GM13977 (cell line): ENCODE data around the gene IL36G.
A peak's percentile ranks its signal among the peaks of the same experiment; 100 is the strongest.

Source experiments
- DNase-seq: peaks from one replicate; pipeline ENCODE4 v3.0.0; 2012; ENCODE audit warnings: low spot score
- CTCF ChIP-seq: IDR thresholded peaks from 2 replicates; pipeline ENCODE4 v1.5.1; 2012; ENCODE audit warnings: mild to moderate bottlenecking, control low read depth; ENCODE audit not compliant: insufficient read depth; ENCODE audit errors: extremely low read depth, missing control alignments
- in situ Hi-C: fragments of 300-500 bp; cut with MboI; formaldehyde crosslinking; loops from one replicate; pipeline ENCODE4 v1.12.0; 2022; ENCODE audit warnings: low sequenced_read_pairs, low pct_unique_long_range_greater_than_20kb, mixed read lengths, inconsistent platforms; ENCODE audit not compliant: unreplicated experiment

The IL36G gene

GRCh38 chr2:112954364-112954763 is 23.4 kb upstream of the IL36G start:
- no peak for TF ChIP-seq CTCF
- DNase-seq, result no peak
- in situ Hi-C loops, result no loop called here

- TF ChIP-seq CTCF, result no peak
- in situ Hi-C loops, result no loop called here
- no peak for DNase-seq
Observed at GRCh38 chr2:112957511-112957910, 20.3 kb upstream of the IL36G start.

GRCh38 chr2:112958428-112959108 is 19.2 kb upstream of the IL36G start:
- TF ChIP-seq CTCF, result peak; percentile 83
- in situ Hi-C loops, result no loop called here
- DNase-seq, result peak; percentile 66

GRCh38 chr2:112959109-112959812 is 18.5 kb upstream of the IL36G start:
- no peak for TF ChIP-seq CTCF
- DNase-seq, result no peak
- in situ Hi-C loops, result no loop called here

- no peak for TF ChIP-seq CTCF
- in situ Hi-C loops, result no loop called here
- no peak for DNase-seq
Observed at GRCh38 chr2:112960230-112960825, 17.5 kb upstream of the IL36G start.

GRCh38 chr2:112962308-112963175 is 15.3 kb upstream of the IL36G start:
- in situ Hi-C loops, result no loop called here
- DNase-seq, result no peak
- TF ChIP-seq CTCF, result no peak
